HUES48 (cell line): ENCODE results near the gene TRAK1.
A peak's percentile ranks its signal among the peaks of the same experiment; 100 is the strongest.

Source experiments
- H3K27ac ChIP-seq: one replicate; pipeline ENCODE4 v1.7.0; 2013; ENCODE audit warnings: low read depth, low read length, inconsistent platforms
- H3K27me3 ChIP-seq: 2 replicates; pipeline ENCODE4 v1.6.1; 2013; ENCODE audit warnings: mild to moderate bottlenecking, low read length; ENCODE audit not compliant: control insufficient read depth, insufficient read depth
- H3K36me3 ChIP-seq: 2 replicates; pipeline ENCODE4 v1.6.1; 2013; ENCODE audit warnings: low read length; ENCODE audit not compliant: control insufficient read depth, insufficient read depth
- H3K4me1 ChIP-seq: 2 replicates; pipeline ENCODE4 v1.6.1; 2013; ENCODE audit warnings: mild to moderate bottlenecking, low read length; ENCODE audit not compliant: control insufficient read depth, insufficient read depth
- H3K4me3 ChIP-seq: 2 replicates; pipeline ENCODE4 v1.5.1; 2013; ENCODE audit warnings: mild to moderate bottlenecking, low read depth, low read length
- H3K9ac ChIP-seq: 2 replicates; pipeline ENCODE4 v1.6.1; 2013; ENCODE audit warnings: mild to moderate bottlenecking, low read depth, low read length, moderate library complexity
- H3K9me3 ChIP-seq: 2 replicates; pipeline ENCODE4 v1.6.1; 2013; ENCODE audit warnings: low read length; ENCODE audit not compliant: control insufficient read depth, insufficient read depth

Gene TRAK1

DNA sequence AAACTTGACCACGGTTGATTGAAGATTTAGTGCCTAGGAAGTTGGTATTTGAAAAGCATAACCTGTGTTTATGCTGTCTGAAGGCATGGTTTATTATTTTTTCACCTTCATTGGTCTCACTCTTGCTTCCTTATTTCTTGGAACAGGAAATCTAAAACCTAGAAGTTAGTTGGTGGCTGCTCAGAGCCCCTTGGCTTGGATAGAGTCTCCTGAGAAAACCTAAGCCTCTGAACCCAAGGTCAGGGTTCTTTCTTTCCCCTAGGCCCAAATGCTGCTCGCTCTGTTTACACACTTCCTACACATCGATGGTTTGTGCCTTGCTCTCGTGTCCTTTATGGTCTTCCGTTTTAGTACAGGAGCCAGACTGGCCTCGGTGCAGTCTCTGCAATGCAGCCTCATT, 82.2 kb downstream of the TRAK1 start:
- no peak overlapping the region for H3K9ac ChIP-seq
- H3K27me3 ChIP-seq: no peaks in the 10 kb centered on the region
- peaks cover 6% of the 10 kb centered on the region; the same call in 1 of the 2 replicates for H3K36me3 ChIP-seq
- H3K4me1 ChIP-seq: no peaks in the 10 kb centered on the region
- H3K4me3 ChIP-seq: no peak overlapping the region
- no peaks in the 10 kb centered on the region for H3K9me3 ChIP-seq
- no peak overlapping the region for H3K27ac ChIP-seq

DNA sequence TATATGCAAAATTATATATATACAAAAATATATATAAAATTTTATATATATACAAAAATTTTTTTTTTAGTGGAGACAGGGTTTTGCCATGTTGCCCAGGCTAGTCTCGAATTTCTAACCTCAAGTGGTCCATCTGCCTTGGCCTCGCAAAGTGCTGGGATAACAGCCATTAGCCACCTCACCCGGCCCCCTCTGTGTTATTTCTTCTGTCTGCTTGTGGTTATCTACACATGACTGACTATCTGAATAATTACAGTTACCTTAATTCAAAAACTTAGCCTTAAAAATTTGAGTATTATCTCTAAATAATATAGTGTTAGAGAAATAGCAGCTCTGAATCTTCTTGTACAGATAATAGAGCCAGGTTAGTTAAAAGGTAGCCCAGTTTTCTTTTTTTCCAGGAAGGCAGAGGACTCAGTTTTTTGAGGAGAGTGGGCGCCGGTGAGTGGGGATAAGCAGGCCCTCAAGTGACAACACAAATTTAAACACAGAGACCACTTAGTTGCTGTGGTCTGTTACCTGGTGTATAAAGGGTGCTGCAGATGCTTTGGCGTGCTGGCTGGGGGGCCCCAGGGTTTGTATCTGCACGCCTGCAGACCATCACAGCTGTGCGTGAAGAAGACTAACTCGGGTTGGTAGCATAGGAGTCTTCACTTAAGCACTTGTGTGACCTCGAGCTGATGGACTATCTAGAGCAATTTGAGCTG, 83.7 kb downstream of the TRAK1 start:
- H3K4me3 ChIP-seq: no peak overlapping the region
- peaks cover 7% of the 10 kb centered on the region; the same call in 1 of the 2 replicates for H3K36me3 ChIP-seq
- H3K9me3 ChIP-seq: no peaks in the 10 kb centered on the region
- H3K27ac ChIP-seq: no peak overlapping the region
- peaks cover 11% of the 10 kb centered on the region; the same call in 1 of the 2 replicates for H3K4me1 ChIP-seq
- H3K27me3 ChIP-seq: no peaks in the 10 kb centered on the region
- H3K9ac ChIP-seq: no peak overlapping the region

DNA sequence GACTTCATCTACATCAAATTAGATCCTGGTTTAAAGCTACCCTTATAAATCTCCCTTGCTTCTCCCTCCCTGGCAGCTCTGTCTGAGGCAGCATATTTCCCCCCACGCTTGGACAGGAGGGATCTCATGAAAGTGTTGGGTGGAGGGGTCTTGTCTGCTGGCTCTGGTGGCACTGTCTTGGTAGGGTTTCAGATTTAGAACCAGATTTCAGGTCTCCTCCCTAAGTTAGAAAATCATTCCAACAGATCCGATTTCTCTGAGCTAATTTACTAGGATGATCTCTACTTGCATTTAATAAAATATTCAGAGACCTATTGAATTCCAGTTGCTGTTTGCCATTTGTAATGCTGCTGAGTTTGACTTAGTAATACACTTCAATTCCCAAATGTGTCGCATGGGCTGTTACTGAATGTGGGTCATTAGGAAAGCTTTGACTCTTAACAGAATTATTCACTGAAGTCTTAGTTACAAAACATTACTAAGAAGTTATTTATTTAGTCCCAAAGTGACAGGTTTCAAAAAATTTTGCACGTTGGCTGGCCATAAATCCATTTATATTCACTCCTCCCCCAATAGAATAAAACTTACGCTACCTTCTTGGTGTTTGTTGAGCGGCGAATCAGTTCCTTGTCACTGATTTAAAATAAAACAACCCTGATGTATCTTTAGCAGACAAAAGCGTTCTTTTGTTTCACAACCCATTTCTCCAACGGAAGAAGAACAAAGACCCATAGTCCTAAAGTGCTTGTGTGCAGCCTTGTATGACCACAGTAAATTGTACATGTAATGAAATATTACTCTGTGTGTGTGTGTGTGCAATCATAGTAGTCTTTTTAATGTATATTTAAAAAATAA, 84.5 kb downstream of the TRAK1 start:
- H3K4me3 ChIP-seq: no peak overlapping the region
- no peak overlapping the region for H3K9ac ChIP-seq
- H3K36me3 ChIP-seq: peaks cover 7% of the 10 kb centered on the region; the same call in 1 of the 2 replicates
- no peaks in the 10 kb centered on the region for H3K27me3 ChIP-seq
- H3K27ac ChIP-seq: no peak overlapping the region
- H3K4me1 ChIP-seq: peaks cover 11% of the 10 kb centered on the region; the same call in 1 of the 2 replicates
- H3K9me3 ChIP-seq: no peaks in the 10 kb centered on the region

DNA sequence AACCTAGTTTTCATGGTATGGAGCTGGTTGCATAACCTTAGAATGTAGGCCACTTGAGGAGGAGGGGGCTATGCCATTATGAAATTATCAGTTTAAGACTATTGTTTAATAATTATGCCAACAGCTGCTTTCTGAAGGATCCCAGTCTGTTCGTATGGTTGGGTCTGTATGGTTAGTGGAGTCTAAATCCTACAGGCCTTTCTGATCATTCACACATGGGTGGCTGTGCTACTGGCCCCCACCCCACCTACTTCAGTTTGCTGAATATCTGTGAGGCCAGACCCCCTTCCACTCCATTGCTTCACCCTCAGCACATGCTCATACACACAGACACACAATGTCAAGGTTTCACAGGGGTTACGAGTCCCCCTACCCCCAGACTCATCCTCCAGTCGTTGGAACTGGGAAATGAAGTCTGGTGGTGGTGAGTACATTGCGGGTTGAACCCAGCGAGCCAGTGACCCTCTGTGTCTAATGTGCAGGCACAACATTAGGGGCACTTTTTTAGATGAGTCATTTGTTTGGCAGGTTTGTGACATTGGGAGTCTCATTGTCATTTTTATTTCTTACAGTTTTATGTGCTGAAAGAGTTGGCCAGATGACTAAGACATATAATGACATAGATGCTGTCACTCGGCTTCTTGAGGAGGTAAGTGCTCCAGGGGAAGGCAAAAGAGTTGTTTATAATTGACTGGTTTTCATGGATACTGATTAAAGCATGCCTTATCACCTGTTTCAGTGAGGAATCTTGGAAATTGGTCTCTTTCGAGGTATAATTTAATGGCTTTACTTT, 85.3 kb downstream of the TRAK1 start:
- no peak overlapping the region for H3K4me3 ChIP-seq
- no peak overlapping the region for H3K9ac ChIP-seq
- H3K27me3 ChIP-seq: no peaks in the 10 kb centered on the region
- peaks cover 11% of the 10 kb centered on the region; the same call in 1 of the 2 replicates for H3K4me1 ChIP-seq
- no peaks in the 10 kb centered on the region for H3K9me3 ChIP-seq
- peaks cover 7% of the 10 kb centered on the region; the same call in 1 of the 2 replicates for H3K36me3 ChIP-seq
- H3K27ac ChIP-seq: no peak overlapping the region

DNA sequence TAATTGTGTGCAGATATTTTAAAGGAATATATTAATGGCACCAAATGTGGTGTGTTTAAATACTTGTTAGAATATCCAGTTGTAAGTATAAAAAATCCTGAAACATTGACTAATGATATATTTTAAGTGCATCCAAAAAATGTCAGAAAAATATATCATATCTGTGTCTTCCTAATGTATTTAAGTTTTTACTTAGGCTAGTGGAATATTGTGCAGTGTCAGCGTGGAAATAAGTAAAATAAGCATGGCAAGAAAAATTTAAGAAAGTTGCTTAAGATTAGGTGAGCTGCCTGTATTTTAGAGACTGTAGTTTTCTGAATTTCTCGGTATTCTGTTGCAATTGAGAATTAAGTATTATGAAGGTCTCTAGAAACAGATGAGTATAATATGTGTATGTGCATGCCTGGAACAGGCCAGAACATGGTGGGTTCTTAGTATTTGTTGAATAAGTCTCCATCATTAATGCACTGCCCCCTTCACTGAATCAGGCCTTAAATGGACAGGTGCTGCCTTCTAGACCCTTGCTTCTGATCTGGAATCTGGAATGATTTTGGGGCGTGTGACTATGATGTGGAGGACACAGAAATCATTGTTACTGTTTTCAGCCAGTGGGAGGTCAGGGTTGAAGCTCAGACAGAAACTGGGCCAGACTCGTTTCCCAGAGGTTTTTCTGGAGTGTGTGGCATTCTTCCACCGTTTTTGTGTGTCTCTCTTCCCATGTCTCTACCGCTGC, 86.1 kb downstream of the TRAK1 start:
- Histone ChIP-seq H3K9ac (no peak overlapping the region), H3K9me3 (no peaks in the 10 kb centered on the region), H3K27me3 (no peaks in the 10 kb centered on the region), H3K36me3 (peaks cover 7% of the 10 kb centered on the region; the same call in 1 of the 2 replicates), H3K4me1 (peaks cover 11% of the 10 kb centered on the region; the same call in 1 of the 2 replicates), H3K27ac (no peak overlapping the region), H3K4me3 (no peak overlapping the region)

DNA sequence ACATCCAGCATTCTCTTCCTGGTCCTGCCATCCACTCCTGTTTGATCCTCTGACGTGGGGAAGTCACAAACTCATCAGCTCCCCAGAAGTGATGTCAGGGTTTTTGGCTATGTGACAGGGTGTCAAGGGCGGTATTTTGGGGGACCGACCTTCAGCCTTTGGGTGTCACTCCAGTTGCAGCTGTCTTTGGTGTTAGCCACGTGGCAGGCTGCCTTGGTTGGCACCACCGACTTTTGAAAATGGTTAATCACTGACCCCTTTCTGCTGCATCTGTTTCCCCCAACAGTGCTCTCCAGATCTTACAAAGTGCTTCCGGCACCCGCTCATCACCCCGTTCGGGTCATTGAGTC, 86.6 kb downstream of the TRAK1 start:
- no peaks in the 10 kb centered on the region for H3K27me3 ChIP-seq
- no peaks in the 10 kb centered on the region for H3K9me3 ChIP-seq
- H3K9ac ChIP-seq: no peak overlapping the region
- H3K4me1 ChIP-seq: peaks cover 11% of the 10 kb centered on the region; the same call in 1 of the 2 replicates
- H3K36me3 ChIP-seq: peaks cover 7% of the 10 kb centered on the region; the same call in 1 of the 2 replicates
- no peak overlapping the region for H3K27ac ChIP-seq
- H3K4me3 ChIP-seq: no peak overlapping the region

DNA sequence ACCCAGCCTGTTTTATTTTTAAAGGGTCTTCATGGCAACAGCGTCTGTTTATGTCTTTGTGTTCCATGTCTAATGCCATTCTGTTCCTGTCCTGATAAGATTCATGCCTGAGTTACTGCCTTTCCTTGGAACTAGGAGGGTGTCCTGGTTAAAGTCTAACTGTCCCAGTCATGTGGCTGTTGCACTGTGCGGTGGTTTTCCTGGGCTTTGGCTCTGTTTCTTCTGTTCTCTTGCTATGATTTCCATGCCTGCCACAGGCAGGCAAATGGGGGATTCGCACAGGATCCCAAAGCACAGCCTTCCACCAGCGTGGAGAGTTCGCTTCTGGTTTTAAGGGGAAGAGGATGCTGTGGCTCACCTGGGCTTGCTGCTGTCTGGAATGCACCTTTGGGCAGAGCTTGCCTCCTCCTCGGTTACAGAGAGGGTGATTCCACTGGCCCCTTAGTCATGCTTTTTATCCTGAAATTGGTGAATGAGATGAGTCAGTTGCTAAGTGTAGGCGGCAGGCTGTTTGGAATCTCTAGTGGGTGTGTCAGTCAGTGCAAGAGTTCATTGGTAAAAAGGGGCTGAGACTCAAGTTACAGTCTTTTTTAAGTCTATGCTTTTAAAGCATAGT, 88.1 kb downstream of the TRAK1 start:
- peak overlapping the region; percentile 80 for H3K27ac ChIP-seq
- H3K27me3 ChIP-seq: no peaks in the 10 kb centered on the region
- peaks cover 19% of the 10 kb centered on the region; the same call in 1 of the 2 replicates for H3K4me1 ChIP-seq
- H3K4me3 ChIP-seq: no peak overlapping the region
- peaks cover 7% of the 10 kb centered on the region; the same call in 1 of the 2 replicates for H3K36me3 ChIP-seq
- no peaks in the 10 kb centered on the region for H3K9me3 ChIP-seq
- H3K9ac ChIP-seq: no peak overlapping the region

DNA sequence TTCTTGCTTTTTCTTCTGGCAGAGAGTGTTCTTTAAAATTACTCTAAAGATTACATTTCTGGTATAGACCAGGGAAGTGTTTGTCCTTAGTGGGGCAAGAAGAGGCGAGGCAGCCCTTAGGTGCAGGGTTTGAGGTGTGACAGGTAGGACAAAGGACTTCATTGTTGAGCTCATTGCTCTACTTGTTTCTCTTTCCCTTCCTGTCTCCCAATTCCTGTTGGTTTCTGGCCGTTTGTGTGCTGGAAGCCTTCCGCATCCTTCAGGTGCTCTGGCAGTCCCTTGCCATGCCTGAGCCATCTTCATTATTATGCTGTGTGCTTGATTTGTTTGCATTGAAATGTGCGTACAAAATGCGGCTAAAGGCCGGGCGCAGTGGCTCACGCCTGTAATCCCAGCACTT, 89.7 kb downstream of the TRAK1 start:
- no peaks in the 10 kb centered on the region for H3K27me3 ChIP-seq
- H3K9ac ChIP-seq: no peak overlapping the region
- peaks cover 16% of the 10 kb centered on the region for H3K36me3 ChIP-seq
- H3K4me3 ChIP-seq: no peak overlapping the region
- H3K4me1 ChIP-seq: peaks cover 19% of the 10 kb centered on the region; the same call in 1 of the 2 replicates
- no peaks in the 10 kb centered on the region for H3K9me3 ChIP-seq
- no peak overlapping the region for H3K27ac ChIP-seq

DNA sequence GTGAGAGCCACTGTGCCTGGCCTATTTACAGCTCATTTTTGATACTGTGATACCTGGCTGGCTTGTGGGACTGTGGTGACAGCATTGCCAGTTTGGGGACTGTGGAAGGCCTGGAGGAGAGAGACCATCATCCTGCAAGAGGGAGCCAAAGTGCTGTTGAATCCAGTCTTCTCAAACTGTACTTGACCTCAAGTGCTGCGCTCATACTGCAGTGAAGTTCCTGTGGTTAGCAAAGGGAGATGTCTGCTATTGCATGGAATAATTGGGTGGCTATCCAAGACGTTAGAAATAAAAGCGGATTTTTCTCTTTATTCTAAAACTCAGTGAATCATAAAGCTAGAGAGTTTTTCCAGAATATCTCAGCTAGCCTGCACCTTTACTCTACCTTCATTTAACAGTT, 91.4 kb downstream of the TRAK1 start:
- Histone ChIP-seq H3K4me1 (peaks cover 19% of the 10 kb centered on the region; the same call in 1 of the 2 replicates), H3K36me3 (peaks cover 16% of the 10 kb centered on the region), H3K4me3 (no peak overlapping the region), H3K27me3 (no peaks in the 10 kb centered on the region), H3K9me3 (no peaks in the 10 kb centered on the region), H3K27ac (no peak overlapping the region), H3K9ac (no peak overlapping the region)
